Regular cardiac myocyte (primary cell): Measurements from ENCODE around the gene DCUN1D1. TPM values are rescaled to one million over a fixed set of nuclear protein-coding genes. Genes with fewer than 3 reads are reported as not detected.

Experiments used
- total RNA-seq: library from RNA; depleted of rRNA; stranded (reverse); fragments of >200 nt; gene quantifications from 2 replicates; pipeline ENCODE4 v1.2.3, GENCODE V29; 2014

DCUN1D1 gene
- total RNA-seq, result 33.8 and 39.7 TPM in 2 replicates

DNA sequence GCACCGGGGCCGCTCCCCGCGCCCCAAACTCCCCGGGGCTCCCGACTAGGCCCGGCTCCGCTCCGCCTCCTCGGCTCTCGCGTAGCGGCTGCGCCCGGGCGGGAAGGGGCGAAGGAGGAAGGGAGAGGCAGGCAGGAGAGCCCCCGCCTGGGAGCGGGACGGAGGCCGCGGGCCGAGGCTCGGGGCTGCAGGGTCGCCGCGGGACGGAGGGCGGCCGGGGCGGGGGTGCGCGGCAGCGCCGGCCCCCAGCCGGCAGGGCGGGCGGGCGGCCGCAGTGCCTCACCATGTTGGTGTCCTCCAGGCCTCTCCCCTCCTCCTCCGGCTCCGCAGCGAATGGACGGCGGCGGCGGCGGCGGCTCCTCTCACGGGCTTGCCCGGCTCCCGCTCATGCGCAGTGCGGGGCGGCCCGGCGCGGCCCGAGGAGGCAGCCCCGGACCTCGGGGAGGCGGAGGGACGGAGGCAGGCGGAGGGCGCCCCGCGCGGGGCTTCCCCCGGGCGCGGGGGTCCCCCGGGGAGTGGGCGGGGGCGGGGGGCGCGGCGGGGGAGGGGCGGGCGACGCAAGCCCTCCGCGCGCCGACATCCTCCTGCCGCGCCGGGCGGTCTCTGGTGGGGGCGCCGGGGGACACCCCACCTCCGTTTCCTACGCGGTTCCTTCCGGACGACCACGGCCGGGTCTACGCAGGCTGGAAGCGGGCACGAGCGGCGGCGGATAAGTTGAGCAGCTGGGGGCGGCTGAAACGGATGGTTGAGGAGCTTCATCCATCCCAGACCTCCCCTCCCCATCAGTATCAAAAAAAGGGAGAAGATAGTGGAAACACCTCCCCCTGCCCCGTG, at the start of gene DCUN1D1:
DCUN1D1 (minus strand) TSS at position 335 of the 834 bp plus-strand sequence; CDS start at position 286, 49 bp downstream.

Other genes starting within 250 kb of the DCUN1D1 start
- 58.9 and 80.3 TPM in 2 replicates for gene ATP11B, start 187.0 kb downstream of the DCUN1D1 start, total RNA-seq
- 16.3 and 27.4 TPM in 2 replicates for gene MCCC1, start 119.0 kb upstream of the DCUN1D1 start, total RNA-seq
- gene LAMP3, start 182.2 kb upstream of the DCUN1D1 start, total RNA-seq, result 0.19 and 0.28 TPM in 2 replicates